Measurements from ENCODE around the gene RPL36. TPM values are rescaled to one million over a fixed set of nuclear protein-coding genes. Genes with fewer than 3 reads are reported as not detected.
A peak's percentile ranks its signal among the peaks of the same experiment; 100 is the strongest.
"Not testable (repeated sequence)": the region's sequence is repeated elsewhere in the genome, so short reads cannot be mapped to it uniquely, and the experiment has no call there.

Gene RPL36
- total and polyA plus RNA-seq, 5 experiments from 2014 or later: 1,442 to 2,883 (median 2,357) TPM

DNA sequence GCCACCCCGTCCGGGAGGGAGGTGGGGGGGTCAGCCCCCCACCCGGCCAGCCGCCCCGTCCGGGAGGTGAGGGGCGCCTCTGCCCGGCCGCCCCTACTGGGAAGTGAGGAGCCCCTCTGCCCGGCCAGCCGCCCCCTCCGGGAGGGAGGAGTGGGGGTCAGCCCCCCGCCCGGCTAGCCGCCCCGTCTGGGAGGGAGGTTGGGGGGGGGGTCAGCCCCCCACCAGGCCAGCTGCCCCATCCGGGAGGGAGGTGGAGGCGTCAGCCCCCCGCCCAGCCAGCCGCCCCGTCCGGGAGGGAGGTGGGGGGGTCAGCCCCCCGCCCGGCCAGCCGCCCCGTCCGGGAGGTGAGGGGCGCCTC, 11.9 kb downstream of the RPL36 start:
- H3K27ac Mint-ChIP-seq, H3K9me3 Mint-ChIP-seq, ATAC-seq, H3K4me1 Mint-ChIP-seq, H3K4me3 Mint-ChIP-seq, DNase-seq, H3K27me3 Mint-ChIP-seq: not testable (repeated sequence)
- POLR2A ChIA-PET: interaction anchor here (1.3 kb wide), 1 partner anchor 8 kb away, joined by 3 read pairs; no protein-coding TSS in a partner anchor
- peaks cover 0 to 55% (median 3%) of the 10 kb centered on the region in 3 donors for H3K36me3 Mint-ChIP-seq

- H3K27ac Mint-ChIP-seq: peak overlapping the region in 3 of 10 donors; percentile 53 to 80 (median 62)
- ATAC-seq (no peak), DNase-seq (peak in 1 of 10 donors; percentile 56)
- no peaks in the 10 kb centered on the region for H3K27me3 Mint-ChIP-seq
- no peaks in the 10 kb centered on the region for H3K9me3 Mint-ChIP-seq
- peaks cover 0 to 59% (median 3%) of the 10 kb centered on the region in 3 donors for H3K36me3 Mint-ChIP-seq
- no peak overlapping the region for H3K4me3 Mint-ChIP-seq
- POLR2A ChIA-PET: interaction anchor here (0.6 kb wide), 1 partner anchor 25 kb away, joined by 3 read pairs; no protein-coding TSS in a partner anchor
- no peaks in the 10 kb centered on the region for H3K4me1 Mint-ChIP-seq
These were observed 14.0 kb downstream of the RPL36 start for GRCh38 chr19:5703819-5704818.

GRCh38 chr19:5705552-5705951, 15.5 kb downstream of the RPL36 start:
- peak overlapping the region in 1 of 10 donors; percentile 34 for H3K27ac Mint-ChIP-seq
- no peak for DNase-seq
- ATAC-seq: no peak

GRCh38 chr19:5706876-5707573, 16.9 kb downstream of the RPL36 start:
- peaks cover 0 to 71% (median 0%) of the 10 kb centered on the region in 3 donors for H3K36me3 Mint-ChIP-seq
- no peak for DNase-seq
- no peak overlapping the region for H3K4me3 Mint-ChIP-seq
- ATAC-seq: no peak
- H3K27ac Mint-ChIP-seq: peak overlapping the region in 1 of 10 donors; percentile 61
- POLR2A ChIA-PET: interaction anchor here (0.5 to 1.3 kb wide), 3 partner anchors 8 to 590 kb away, joined by 3 to 5 read pairs (median 3); no protein-coding TSS in a partner anchor
- no peaks in the 10 kb centered on the region for H3K4me1 Mint-ChIP-seq
- no peaks in the 10 kb centered on the region for H3K9me3 Mint-ChIP-seq
- no peaks in the 10 kb centered on the region for H3K27me3 Mint-ChIP-seq

More at GRCh38 chr19:5705552-5705951, 15.5 kb downstream of the RPL36 start:
- Mint-ChIP-seq H3K4me3 (no peak overlapping the region), H3K27me3 (no peaks in the 10 kb centered on the region), H3K9me3 (no peaks in the 10 kb centered on the region), H3K36me3 (peaks cover 0 to 66% (median 3%) of the 10 kb centered on the region in 3 donors), H3K4me1 (no peaks in the 10 kb centered on the region)
- POLR2A ChIA-PET: interaction anchor here (0.8 kb wide), 1 partner anchor 13 kb away, joined by 3 read pairs; no protein-coding TSS in a partner anchor

DNA sequence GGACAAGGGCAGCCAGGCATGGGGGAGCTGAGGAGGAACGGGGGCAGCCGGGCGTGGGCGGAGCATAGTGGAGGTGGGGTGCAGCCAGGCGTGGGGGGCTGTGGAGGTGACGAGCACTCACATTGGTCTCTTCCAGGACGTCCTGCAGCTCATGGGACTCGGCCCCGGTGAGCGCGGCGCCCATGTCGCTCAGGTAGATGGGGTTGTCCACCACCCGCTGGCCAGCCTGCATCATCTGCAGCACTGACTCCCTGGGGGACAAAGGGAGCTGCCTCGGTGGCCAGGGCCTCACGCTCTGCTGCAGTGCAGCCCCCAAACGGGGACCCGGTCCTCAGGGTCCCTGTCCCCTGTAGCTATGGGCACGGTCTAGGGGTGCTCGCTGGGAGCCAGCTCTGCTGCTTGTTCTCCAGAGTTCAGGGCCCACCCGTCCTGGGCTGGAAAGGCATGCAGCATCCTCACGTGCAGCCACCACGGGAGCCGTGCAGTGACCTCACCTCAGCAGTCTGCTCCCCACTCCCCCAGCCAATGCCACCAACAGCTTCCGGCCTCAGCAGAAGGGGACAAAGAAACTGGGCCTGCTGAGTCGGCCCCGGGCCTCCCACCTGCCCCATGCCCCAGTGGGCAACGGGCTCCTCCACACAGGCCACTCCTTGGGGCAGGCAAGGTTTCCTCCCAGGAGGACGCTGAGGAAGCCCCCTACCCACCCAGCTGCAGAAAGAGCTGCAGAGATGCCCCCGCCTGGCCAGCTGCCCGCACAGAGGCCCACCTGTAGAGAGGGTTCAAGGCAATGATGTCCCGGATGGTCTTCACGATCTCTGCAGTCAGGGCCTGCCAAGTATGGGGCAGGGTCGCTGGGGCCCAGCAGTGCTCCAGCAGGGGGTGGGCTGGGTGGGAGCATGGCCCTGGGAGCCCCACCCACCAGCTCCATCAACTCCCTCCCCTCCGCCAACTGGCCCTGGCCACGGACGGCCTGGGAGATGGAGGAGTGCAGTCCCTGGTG, 17.8 kb downstream of the RPL36 start:
- peak in 1 of 2 donors; percentile 17 for ATAC-seq
- POLR2A ChIA-PET: interaction anchor here (0.5 to 1.3 kb wide), 3 partner anchors 9 to 589 kb away, joined by 3 to 5 read pairs (median 3); no protein-coding TSS in a partner anchor
- Mint-ChIP-seq H3K27me3 (no peaks in the 10 kb centered on the region), H3K36me3 (peaks cover 0 to 76% (median 0%) of the 10 kb centered on the region in 3 donors), H3K4me3 (no peak overlapping the region), H3K27ac (peak overlapping the region in 1 of 10 donors; percentile 61), H3K9me3 (no peaks in the 10 kb centered on the region), H3K4me1 (no peaks in the 10 kb centered on the region)
- DNase-seq: no peak

- no peak for DNase-seq
- Mint-ChIP-seq H3K27ac (peak overlapping the region in 1 of 10 donors; percentile 29), H3K9me3 (no peaks in the 10 kb centered on the region), H3K4me3 (no peak overlapping the region), H3K27me3 (no peaks in the 10 kb centered on the region), H3K4me1 (peaks cover 0 to 3% (median 0%) of the 10 kb centered on the region in 4 donors), H3K36me3 (peaks cover 0 to 67% (median 4%) of the 10 kb centered on the region in 3 donors)
- no peak for ATAC-seq
- POLR2A ChIA-PET: no interaction called here
These were observed 20.9 kb downstream of the RPL36 start for GRCh38 chr19:5711025-5711424.

DNA sequence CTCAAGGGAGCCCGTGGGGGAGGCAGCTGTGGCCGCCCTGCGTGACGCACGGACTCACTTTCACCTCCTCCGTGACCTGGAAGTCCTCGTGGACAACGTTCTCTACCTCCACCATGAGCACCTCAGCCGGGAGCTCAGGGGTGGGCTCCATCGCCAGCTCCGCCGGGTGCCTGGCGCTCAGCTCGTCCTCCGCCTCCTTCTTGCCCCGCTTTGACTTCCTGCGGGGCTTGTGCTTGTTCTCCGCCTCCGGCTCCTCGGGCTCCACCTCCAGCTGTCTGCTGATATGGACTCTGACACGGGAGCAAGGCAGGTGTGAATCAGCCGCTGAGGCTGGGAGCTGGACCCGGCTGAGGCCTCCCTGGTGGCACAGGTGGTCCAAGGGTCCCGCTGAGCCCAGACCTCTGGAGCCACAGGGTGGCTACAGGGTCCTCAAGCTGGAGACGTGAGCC, 21.6 kb downstream of the RPL36 start:
- no peaks in the 10 kb centered on the region for H3K9me3 Mint-ChIP-seq
- peaks cover 0 to 6% (median under 1%) of the 10 kb centered on the region in 4 donors for H3K4me1 Mint-ChIP-seq
- no peaks in the 10 kb centered on the region for H3K27me3 Mint-ChIP-seq
- no peak overlapping the region for H3K27ac Mint-ChIP-seq
- no peak overlapping the region for H3K4me3 Mint-ChIP-seq
- POLR2A ChIA-PET: no interaction called here
- H3K36me3 Mint-ChIP-seq: peaks cover 0 to 62% (median 4%) of the 10 kb centered on the region in 3 donors
- DNase-seq: no peak
- no peak for ATAC-seq

GRCh38 chr19:5713228-5713627, 23.1 kb downstream of the RPL36 start:
- Mint-ChIP-seq H3K36me3 (peaks cover 0 to 54% (median 8%) of the 10 kb centered on the region in 3 donors), H3K27me3 (no peaks in the 10 kb centered on the region), H3K9me3 (no peaks in the 10 kb centered on the region), H3K4me3 (no peak overlapping the region), H3K27ac (no peak overlapping the region), H3K4me1 (peaks cover 0 to 18% (median 7%) of the 10 kb centered on the region in 4 donors)
- no peak for DNase-seq
- ATAC-seq: no peak
- POLR2A ChIA-PET: interaction anchor here (1.1 kb wide), 1 partner anchor 19 kb away, joined by 3 read pairs; no protein-coding TSS in a partner anchor

DNA sequence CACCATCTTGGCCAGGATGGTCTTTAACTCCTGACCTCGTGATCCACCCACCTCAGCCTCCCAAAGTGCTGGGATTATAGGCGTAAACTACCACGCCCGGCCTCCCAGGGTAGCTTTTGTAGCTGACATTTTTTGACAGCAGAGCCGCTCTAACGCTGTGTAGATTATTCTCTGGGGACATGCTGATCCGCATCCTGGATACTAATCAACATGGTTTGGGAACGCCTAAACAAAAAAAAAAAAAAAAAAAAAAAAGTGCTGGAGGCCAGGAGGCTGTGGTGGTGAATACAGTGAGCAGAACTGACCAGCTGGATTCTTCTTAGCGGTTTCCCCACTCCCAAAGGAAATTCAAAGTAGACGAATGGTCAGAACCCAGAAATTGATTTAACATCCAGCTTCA, 24.7 kb downstream of the RPL36 start:
- Mint-ChIP-seq H3K9me3 (no peaks in the 10 kb centered on the region), H3K36me3 (peaks cover 0 to 45% (median 8%) of the 10 kb centered on the region in 3 donors), H3K4me3 (no peak overlapping the region), H3K4me1 (peaks cover 8 to 31% (median 18%) of the 10 kb centered on the region in 4 donors), H3K27me3 (no peaks in the 10 kb centered on the region), H3K27ac (no peak overlapping the region)
- DNase-seq (no peak), ATAC-seq (no peak)
- POLR2A ChIA-PET: interaction anchor here (0.6 to 1.3 kb wide), 7 partner anchors 19 to 422 kb away, joined by 3 to 6 read pairs (median 4); partner anchors contain the start of gene RPL36

- Mint-ChIP-seq H3K27ac (peak overlapping the region in 7 of 10 donors; percentile 48 to 93 (median 70)), H3K36me3 (peaks cover 0 to 25% (median 8%) of the 10 kb centered on the region in 3 donors), H3K27me3 (peaks cover 0 to 2% (median 0%) of the 10 kb centered on the region in 5 donors), H3K4me3 (peak overlapping the region in 9 of 10 donors; percentile 9 to 95 (median 51)), H3K4me1 (peaks cover 8 to 35% (median 20%) of the 10 kb centered on the region in 4 donors), H3K9me3 (no peaks in the 10 kb centered on the region)
- DNase-seq: no peak
- no peak for ATAC-seq
- POLR2A ChIA-PET: interaction anchor here (0.7 to 5.4 kb wide), 3 partner anchors 27 to 30 kb away, joined by 4 to 68 read pairs (median 4); partner anchors contain the start of gene RPL36
These were observed 27.3 kb downstream of the RPL36 start for GRCh38 chr19:5717215-5717935.
